ENCODE data around the gene RDM1.

DNA sequence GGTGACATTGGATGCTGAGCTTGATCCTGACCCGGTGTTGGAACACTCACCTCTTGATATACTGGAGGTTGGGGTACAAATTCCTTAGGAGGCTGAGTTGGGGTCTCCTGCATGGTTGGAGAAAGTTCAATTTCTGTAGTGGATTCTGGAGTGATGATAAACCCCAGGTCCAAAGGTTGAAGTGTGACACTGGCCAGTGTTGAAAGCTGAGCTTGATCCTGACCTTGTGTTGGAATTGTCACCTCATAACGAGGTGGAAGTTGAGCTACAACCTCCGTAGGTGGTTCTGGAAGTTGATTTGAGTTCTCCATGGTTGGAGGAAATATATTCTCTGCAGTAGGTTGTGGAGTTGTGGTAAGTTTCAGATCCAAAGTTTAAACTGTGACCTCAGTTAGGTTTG lies 21.2 kb downstream of the RDM1 start:
- TF ChIP-seq, protein P1, sequence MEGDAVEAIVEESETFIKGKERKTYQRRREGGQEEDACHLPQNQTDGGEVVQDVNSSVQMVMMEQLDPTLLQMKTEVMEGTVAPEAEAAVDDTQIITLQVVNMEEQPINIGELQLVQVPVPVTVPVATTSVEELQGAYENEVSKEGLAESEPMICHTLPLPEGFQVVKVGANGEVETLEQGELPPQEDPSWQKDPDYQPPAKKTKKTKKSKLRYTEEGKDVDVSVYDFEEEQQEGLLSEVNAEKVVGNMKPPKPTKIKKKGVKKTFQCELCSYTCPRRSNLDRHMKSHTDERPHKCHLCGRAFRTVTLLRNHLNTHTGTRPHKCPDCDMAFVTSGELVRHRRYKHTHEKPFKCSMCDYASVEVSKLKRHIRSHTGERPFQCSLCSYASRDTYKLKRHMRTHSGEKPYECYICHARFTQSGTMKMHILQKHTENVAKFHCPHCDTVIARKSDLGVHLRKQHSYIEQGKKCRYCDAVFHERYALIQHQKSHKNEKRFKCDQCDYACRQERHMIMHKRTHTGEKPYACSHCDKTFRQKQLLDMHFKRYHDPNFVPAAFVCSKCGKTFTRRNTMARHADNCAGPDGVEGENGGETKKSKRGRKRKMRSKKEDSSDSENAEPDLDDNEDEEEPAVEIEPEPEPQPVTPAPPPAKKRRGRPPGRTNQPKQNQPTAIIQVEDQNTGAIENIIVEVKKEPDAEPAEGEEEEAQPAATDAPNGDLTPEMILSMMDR (IDR thresholded peaks at IDR 0.05) = no peak
- TF ChIP-seq, protein P2, sequence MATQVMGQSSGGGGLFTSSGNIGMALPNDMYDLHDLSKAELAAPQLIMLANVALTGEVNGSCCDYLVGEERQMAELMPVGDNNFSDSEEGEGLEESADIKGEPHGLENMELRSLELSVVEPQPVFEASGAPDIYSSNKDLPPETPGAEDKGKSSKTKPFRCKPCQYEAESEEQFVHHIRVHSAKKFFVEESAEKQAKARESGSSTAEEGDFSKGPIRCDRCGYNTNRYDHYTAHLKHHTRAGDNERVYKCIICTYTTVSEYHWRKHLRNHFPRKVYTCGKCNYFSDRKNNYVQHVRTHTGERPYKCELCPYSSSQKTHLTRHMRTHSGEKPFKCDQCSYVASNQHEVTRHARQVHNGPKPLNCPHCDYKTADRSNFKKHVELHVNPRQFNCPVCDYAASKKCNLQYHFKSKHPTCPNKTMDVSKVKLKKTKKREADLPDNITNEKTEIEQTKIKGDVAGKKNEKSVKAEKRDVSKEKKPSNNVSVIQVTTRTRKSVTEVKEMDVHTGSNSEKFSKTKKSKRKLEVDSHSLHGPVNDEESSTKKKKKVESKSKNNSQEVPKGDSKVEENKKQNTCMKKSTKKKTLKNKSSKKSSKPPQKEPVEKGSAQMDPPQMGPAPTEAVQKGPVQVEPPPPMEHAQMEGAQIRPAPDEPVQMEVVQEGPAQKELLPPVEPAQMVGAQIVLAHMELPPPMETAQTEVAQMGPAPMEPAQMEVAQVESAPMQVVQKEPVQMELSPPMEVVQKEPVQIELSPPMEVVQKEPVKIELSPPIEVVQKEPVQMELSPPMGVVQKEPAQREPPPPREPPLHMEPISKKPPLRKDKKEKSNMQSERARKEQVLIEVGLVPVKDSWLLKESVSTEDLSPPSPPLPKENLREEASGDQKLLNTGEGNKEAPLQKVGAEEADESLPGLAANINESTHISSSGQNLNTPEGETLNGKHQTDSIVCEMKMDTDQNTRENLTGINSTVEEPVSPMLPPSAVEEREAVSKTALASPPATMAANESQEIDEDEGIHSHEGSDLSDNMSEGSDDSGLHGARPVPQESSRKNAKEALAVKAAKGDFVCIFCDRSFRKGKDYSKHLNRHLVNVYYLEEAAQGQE (IDR thresholded peaks at IDR 0.05; ENCODE audit: insufficient read depth in 1 of 2, low read depth in 2 of 2, low read length in 1 of 2) = no peak
